Activated naive CD8-positive, alpha-beta T cell treated with anti-CD3 and anti-CD28 coated beads, Interleukin-2, amount 50 U/mL, for 24 hours (primary cell): ENCODE results near the gene XPC.
A peak's percentile ranks its signal among the peaks of the same experiment; 100 is the strongest.
"Not testable (repeated sequence)": the region's sequence is repeated elsewhere in the genome, so short reads cannot be mapped to it uniquely, and the experiment has no call there.

Experiments used
- ATAC-seq: fragments of 150-1000 bp; cut with Tn5 transposase; one replicate; pipeline ENCODE4 v1.10.0; 2021
- DNase-seq: peaks from one replicate; pipeline ENCODE4 v3.0.0; 2021
- H3K27ac Mint-ChIP-seq: one replicate; pipeline ENCODE4 v1.8.0; 2021; ENCODE audit warnings: mild to moderate bottlenecking, mixed read lengths
- H3K27me3 Mint-ChIP-seq: one replicate; pipeline ENCODE4 v1.8.0; 2021; ENCODE audit warnings: mixed read lengths
- H3K36me3 Mint-ChIP-seq: one replicate; pipeline ENCODE4 v1.8.0; 2021; ENCODE audit warnings: low read depth, mixed read lengths
- H3K4me1 Mint-ChIP-seq: one replicate; pipeline ENCODE4 v1.8.0; 2021; ENCODE audit warnings: mixed read lengths
- H3K4me3 Mint-ChIP-seq: one replicate; pipeline ENCODE4 v1.8.0; 2021; ENCODE audit warnings: mild to moderate bottlenecking, moderate library complexity, mixed read lengths
- H3K9me3 Mint-ChIP-seq: one replicate; pipeline ENCODE4 v1.8.0; 2021; ENCODE audit warnings: mixed read lengths

Gene XPC

GRCh38 chr3:14121859-14122258, 56.5 kb downstream of the XPC start:
- Mint-ChIP-seq H3K4me1 (peaks cover 48% of the 10 kb centered on the region), H3K4me3 (peak overlapping the region; percentile 94), H3K27me3 (no peaks in the 10 kb centered on the region), H3K27ac (no peak overlapping the region), H3K9me3 (no peaks in the 10 kb centered on the region), H3K36me3 (peaks cover 39% of the 10 kb centered on the region)
- ATAC-seq (no peak), DNase-seq (no peak)

DNA sequence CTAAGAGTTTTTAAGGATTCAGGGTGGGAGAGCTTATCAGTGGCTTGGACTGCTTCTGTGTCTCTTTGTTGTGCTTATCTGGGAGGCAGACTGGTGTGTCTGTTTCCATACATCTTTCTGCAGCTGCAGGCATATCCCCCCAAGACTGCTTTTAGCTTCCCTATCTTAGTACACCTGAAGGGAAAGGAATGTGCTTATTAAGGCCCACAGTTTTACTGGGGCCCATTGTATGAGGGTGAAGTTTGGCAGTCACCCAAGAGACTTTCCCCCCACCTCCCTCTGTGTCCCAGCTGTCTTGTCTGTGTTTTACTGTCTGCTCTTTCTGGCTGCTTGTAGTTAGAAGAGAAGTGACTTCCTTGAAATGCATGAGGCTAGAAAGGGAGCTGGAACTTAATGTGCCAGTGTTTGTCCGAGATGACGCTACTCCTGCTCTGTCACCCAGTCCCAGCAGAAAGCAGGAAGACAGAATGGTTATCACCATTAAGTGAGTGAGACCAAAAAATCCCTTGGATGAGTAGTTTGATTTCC, 57.4 kb downstream of the XPC start:
- not testable (repeated sequence) for H3K27ac Mint-ChIP-seq, DNase-seq, ATAC-seq, H3K9me3 Mint-ChIP-seq, H3K4me3 Mint-ChIP-seq, H3K27me3 Mint-ChIP-seq
- Mint-ChIP-seq H3K36me3 (peaks cover 41% of the 10 kb centered on the region), H3K4me1 (peaks cover 39% of the 10 kb centered on the region)

- Mint-ChIP-seq H3K4me3 (no peak overlapping the region), H3K27ac (no peak overlapping the region)
- ATAC-seq = no peak
These were observed 58.1 kb downstream of the XPC start for GRCh38 chr3:14120111-14120920.

GRCh38 chr3:14119651-14120050, 58.8 kb downstream of the XPC start:
- no peak overlapping the region for H3K27ac Mint-ChIP-seq
- peaks cover 34% of the 10 kb centered on the region for H3K4me1 Mint-ChIP-seq
- H3K9me3 Mint-ChIP-seq = no peaks in the 10 kb centered on the region
- no peaks in the 10 kb centered on the region for H3K27me3 Mint-ChIP-seq
- H3K36me3 Mint-ChIP-seq = peaks cover 39% of the 10 kb centered on the region
- no peak for ATAC-seq
- no peak overlapping the region for H3K4me3 Mint-ChIP-seq
- DNase-seq = no peak

More at GRCh38 chr3:14120111-14120920, 58.1 kb downstream of the XPC start:
- DNase-seq = no peak
- Mint-ChIP-seq H3K9me3 (no peaks in the 10 kb centered on the region), H3K36me3 (peaks cover 40% of the 10 kb centered on the region), H3K27me3 (no peaks in the 10 kb centered on the region), H3K4me1 (peaks cover 36% of the 10 kb centered on the region)

DNA sequence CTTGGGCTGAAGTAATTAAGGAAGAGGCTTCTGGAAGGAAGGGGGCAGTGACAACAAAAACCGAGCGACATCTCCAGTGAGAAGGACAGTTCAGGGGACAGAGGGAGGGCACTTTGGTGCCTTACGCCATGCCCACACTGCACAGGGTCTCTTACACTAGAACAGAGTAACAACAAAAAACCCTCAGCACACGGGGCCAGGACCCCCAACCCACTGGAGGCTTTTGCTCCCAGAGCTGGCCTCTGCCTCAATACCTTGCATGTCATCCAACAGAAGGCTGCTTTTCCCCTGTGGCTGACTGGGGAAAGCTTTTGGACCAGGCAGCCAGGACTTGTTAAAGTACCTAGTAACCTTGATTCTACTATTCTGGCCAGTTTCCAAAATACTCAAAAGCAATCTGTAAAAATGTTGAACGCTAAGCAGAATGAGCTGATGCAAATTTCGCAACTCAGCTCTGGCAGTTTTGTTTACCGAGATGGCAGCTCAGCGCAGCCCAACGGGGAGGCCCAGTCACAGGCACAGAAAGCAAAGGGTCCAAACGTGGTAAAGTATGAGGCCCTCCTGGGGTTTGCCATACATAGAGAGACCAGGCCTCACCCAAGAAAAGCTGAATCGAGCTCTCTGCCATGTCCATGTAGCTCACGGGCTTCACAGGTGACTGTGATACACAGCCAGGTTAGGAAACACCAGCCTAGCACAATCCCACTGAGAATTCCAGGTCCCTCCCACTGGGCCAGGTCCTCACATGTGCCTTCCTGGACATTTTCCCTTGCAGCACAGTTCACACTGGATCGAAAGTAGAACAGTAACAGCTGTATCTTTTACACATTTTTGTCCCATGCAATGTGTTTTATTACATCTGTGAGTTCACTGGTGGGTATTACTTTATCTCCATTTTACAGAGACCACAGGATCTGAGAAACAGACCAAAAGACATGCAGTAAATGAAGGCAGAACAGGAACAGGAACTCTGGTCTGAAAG, 59.7 kb downstream of the XPC start:
- DNase-seq (no peak), ATAC-seq (no peak)
- Mint-ChIP-seq H3K27me3 (no peaks in the 10 kb centered on the region), H3K4me3 (no peak overlapping the region), H3K36me3 (peaks cover 42% of the 10 kb centered on the region), H3K4me1 (peaks cover 32% of the 10 kb centered on the region), H3K27ac (no peak overlapping the region), H3K9me3 (no peaks in the 10 kb centered on the region)

GRCh38 chr3:14117468-14118399, 60.7 kb downstream of the XPC start:
- peaks cover 49% of the 10 kb centered on the region for H3K36me3 Mint-ChIP-seq
- no peak overlapping the region for H3K4me3 Mint-ChIP-seq
- no peaks in the 10 kb centered on the region for H3K27me3 Mint-ChIP-seq
- ATAC-seq (no peak), DNase-seq (no peak)
- no peak overlapping the region for H3K27ac Mint-ChIP-seq
- no peaks in the 10 kb centered on the region for H3K9me3 Mint-ChIP-seq
- H3K4me1 Mint-ChIP-seq = peaks cover 22% of the 10 kb centered on the region

DNA sequence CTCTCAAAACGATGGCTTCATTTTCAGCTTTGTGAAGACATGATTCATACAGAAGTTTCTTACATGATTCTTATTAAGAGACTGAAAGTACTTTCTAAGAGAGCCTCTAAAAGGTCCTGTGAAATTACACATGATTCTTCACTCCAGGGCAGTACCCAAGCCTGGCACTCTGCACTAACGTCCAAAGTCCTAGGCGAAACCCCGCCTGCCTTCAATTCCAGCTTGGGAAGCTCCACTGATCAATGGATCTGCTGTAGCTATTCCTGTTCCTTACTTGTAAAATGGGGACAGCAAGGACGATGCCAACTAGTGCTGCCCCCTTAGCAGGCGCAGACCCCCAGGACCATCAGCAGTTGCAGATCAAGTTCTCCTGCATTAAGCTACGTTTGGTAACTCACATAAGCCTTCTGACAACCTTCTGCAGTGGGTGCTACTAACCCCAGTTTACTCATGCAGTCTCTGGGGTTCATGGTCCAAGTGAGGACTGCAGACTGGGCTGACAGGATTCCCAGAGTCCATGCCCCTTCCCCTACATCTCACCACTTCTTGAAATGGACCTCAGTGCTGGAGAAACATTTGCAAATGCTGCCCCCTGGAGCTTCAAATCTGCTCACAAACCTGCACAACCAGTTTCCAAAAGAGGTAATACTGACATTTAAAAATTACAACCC, 64.3 kb downstream of the XPC start:
- no peaks in the 10 kb centered on the region for H3K4me1 Mint-ChIP-seq
- no peak overlapping the region for H3K4me3 Mint-ChIP-seq
- no peak overlapping the region for H3K27ac Mint-ChIP-seq
- H3K9me3 Mint-ChIP-seq = no peaks in the 10 kb centered on the region
- H3K36me3 Mint-ChIP-seq = peaks cover 42% of the 10 kb centered on the region
- ATAC-seq (no peak), DNase-seq (no peak)
- H3K27me3 Mint-ChIP-seq = no peaks in the 10 kb centered on the region

GRCh38 chr3:14110699-14111098, 67.7 kb downstream of the XPC start:
- DNase-seq = no peak
- no peaks in the 10 kb centered on the region for H3K27me3 Mint-ChIP-seq
- H3K9me3 Mint-ChIP-seq = no peaks in the 10 kb centered on the region
- no peak overlapping the region for H3K4me3 Mint-ChIP-seq
- peaks cover 36% of the 10 kb centered on the region for H3K36me3 Mint-ChIP-seq
- no peaks in the 10 kb centered on the region for H3K4me1 Mint-ChIP-seq
- no peak for ATAC-seq
- H3K27ac Mint-ChIP-seq = no peak overlapping the region

DNA sequence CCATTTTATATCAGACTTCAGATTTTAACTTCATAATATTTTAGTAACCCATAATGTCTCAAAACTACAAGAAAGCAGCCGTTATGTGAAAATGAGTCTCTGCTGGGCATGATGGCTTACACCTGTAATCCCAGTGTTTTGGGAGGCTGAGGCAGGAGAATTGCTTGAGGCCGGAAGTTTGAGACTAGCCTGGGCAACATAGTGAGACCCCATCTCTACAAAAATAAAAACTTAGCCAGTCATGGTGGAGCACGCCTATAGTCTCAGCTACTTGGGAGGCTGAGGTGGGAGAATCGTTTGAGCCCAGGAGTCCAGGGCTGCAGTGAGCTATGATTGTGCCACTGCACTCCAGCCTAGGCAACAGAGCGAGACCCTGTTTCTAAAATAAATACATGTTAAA, 68.6 kb downstream of the XPC start:
- not testable (repeated sequence) for H3K27me3 Mint-ChIP-seq, H3K9me3 Mint-ChIP-seq, H3K27ac Mint-ChIP-seq, H3K4me1 Mint-ChIP-seq, ATAC-seq, DNase-seq, H3K4me3 Mint-ChIP-seq
- H3K36me3 Mint-ChIP-seq = peaks cover 35% of the 10 kb centered on the region

- DNase-seq (no peak), ATAC-seq (no peak)
- Mint-ChIP-seq H3K4me3 (no peak overlapping the region), H3K27me3 (peaks cover 26% of the 10 kb centered on the region), H3K27ac (no peak overlapping the region), H3K4me1 (no peaks in the 10 kb centered on the region), H3K9me3 (no peaks in the 10 kb centered on the region), H3K36me3 (no peaks in the 10 kb centered on the region)
These were observed 80.6 kb downstream of the XPC start for GRCh38 chr3:14097616-14098391.

- DNase-seq (no peak), ATAC-seq (no peak)
- no peak overlapping the region for H3K4me3 Mint-ChIP-seq
- no peaks in the 10 kb centered on the region for H3K36me3 Mint-ChIP-seq
- no peak overlapping the region for H3K27ac Mint-ChIP-seq
- H3K9me3 Mint-ChIP-seq = no peaks in the 10 kb centered on the region
- H3K27me3 Mint-ChIP-seq = peaks cover 28% of the 10 kb centered on the region
- no peaks in the 10 kb centered on the region for H3K4me1 Mint-ChIP-seq
These were observed 81.7 kb downstream of the XPC start for GRCh38 chr3:14096742-14097141.
